H1 (cell line): ENCODE measurements around the gene MAP3K10. TPM values are rescaled to one million over a fixed set of nuclear protein-coding genes. Genes with fewer than 3 reads are reported as not detected.

ENCODE experiments used
- CTCF ChIA-PET: fragments of 300-600 bp; sonication (Branson Sonifier 250); formaldehyde crosslinking; loops from one replicate; lab custom pipeline; 2021; ENCODE audit not compliant: partially characterized antibody; lab: Charles Lee
- POLR2A ChIA-PET: fragments of 300-600 bp; sonication (Branson Sonifier 250); formaldehyde crosslinking; loops from one replicate; lab custom pipeline; 2021; ENCODE audit warnings: inconsistent platforms; ENCODE audit not compliant: partially characterized antibody; lab: Charles Lee
- DNase-seq, 2 experiments: peaks; one replicate each; pipeline versions ENCODE4 v3.0.0 to v3.0.0-alpha.2; 2010 to 2022; ENCODE audit warnings: low spot score in 2 of 2, low read depth in 1 of 2, mixed read lengths in 1 of 2
- FAIRE-seq: peaks from 2 replicates; lab custom pipeline; 2011; peaks lifted over from hg19 to GRCh38; lab: Jason Lieb, UNC
- H2AFZ ChIP-seq: 2 replicates; pipeline ENCODE4 v1.8.1; 2012; ENCODE audit warnings: low read length, inconsistent platforms
- H2AK5ac ChIP-seq: 2 replicates; pipeline ENCODE4 v1.6.1; 2013; ENCODE audit warnings: low read depth, low read length
- H2BK120ac ChIP-seq: replicated peaks from 2 replicates; pipeline ENCODE3; 2013; ENCODE audit warnings: low read depth, low read length, inconsistent platforms
- H2BK12ac ChIP-seq: 2 replicates; pipeline ENCODE4 v1.6.1; 2013; ENCODE audit warnings: low read depth, low read length
- H2BK15ac ChIP-seq: 2 replicates; pipeline ENCODE4 v1.6.1; 2013; ENCODE audit warnings: low read length
- H2BK20ac ChIP-seq: 2 replicates; pipeline ENCODE4 v1.6.1; 2013; ENCODE audit warnings: low read length
- H2BK5ac ChIP-seq: 2 replicates; pipeline ENCODE4 v1.6.1; 2013; ENCODE audit warnings: low read depth, low read length
- H3K14ac ChIP-seq: 2 replicates; pipeline ENCODE4 v1.6.1; 2013; ENCODE audit warnings: inconsistent platforms; ENCODE audit not compliant: insufficient read length
- H3K18ac ChIP-seq: 2 replicates; pipeline ENCODE4 v1.6.1; 2013; ENCODE audit warnings: low read length; ENCODE audit errors: extremely low read depth
- H3K23ac ChIP-seq: 2 replicates; pipeline ENCODE4 v1.6.1; 2013; ENCODE audit warnings: inconsistent platforms; ENCODE audit not compliant: insufficient read length
- H3K23me2 ChIP-seq: 2 replicates; pipeline ENCODE4 v1.6.1; 2013; ENCODE audit warnings: low read depth, low read length
- H3K27ac ChIP-seq: 2 replicates; pipeline ENCODE4 v1.6.1; 2011; ENCODE audit warnings: low read depth, low read length, inconsistent platforms
- H3K27me3 ChIP-seq, 4 experiments: replicated peaks in 1 of 4; 1 replicate in 1 of 4; 2 replicates in 3 of 4; pipeline versions ENCODE4 v1.6.1 to v1.8.1; 2011 to 2013; ENCODE audit warnings: low read length in 3 of 4, mild to moderate bottlenecking in 3 of 4, inconsistent platforms in 2 of 4, mixed read lengths in 2 of 4, moderate library complexity in 1 of 4; ENCODE audit not compliant: control insufficient read depth in 3 of 4, insufficient read depth in 3 of 4; ENCODE audit errors: extremely low read depth in 1 of 4
- H3K36me3 ChIP-seq, 4 experiments: 2 replicates each; pipeline versions ENCODE4 v1.6.1 to v1.8.1; 2011 to 2013; ENCODE audit warnings: mild to moderate bottlenecking in 4 of 4, low read length in 3 of 4, moderate library complexity in 2 of 4, control low read depth in 1 of 4, inconsistent platforms in 1 of 4; ENCODE audit not compliant: insufficient read depth in 4 of 4, control insufficient read depth in 2 of 4
- H3K4ac ChIP-seq: replicated peaks from 2 replicates; pipeline ENCODE3; 2013; ENCODE audit warnings: low read length, low read depth, mixed read lengths, inconsistent platforms; ENCODE audit not compliant: insufficient read length
- H3K4me1 ChIP-seq, 4 experiments: replicated peaks in 1 of 4; 1 replicate in 1 of 4; 2 replicates in 3 of 4; pipeline versions ENCODE4 v1.6.1 to v1.8.1; 2011 to 2013; ENCODE audit warnings: low read length in 3 of 4, inconsistent platforms in 2 of 4, mixed read lengths in 1 of 4; ENCODE audit not compliant: insufficient read depth in 4 of 4, control insufficient read depth in 3 of 4
- H3K4me2 ChIP-seq, 2 experiments: 2 replicates each; pipeline versions ENCODE4 v1.6.1 to v1.8.1; 2011 to 2013; ENCODE audit warnings: low read depth in 2 of 2, low read length in 2 of 2, control low read depth in 1 of 2, inconsistent platforms in 1 of 2, mild to moderate bottlenecking in 1 of 2; ENCODE audit not compliant: insufficient read depth in 1 of 2
- H3K4me3 ChIP-seq, 4 experiments: fragments of 200-600, 300-600 bp in 1 of 4; sonication (generic), shearing (Covaris generic), sonication (Bioruptor Twin) in 1 of 4; 2 replicates each; pipeline versions ENCODE4 v1.5.1 to v1.8.1; 2011 to 2016; ENCODE audit warnings: low read length in 4 of 4, low read depth in 3 of 4, control low read depth in 2 of 4, inconsistent platforms in 2 of 4, mild to moderate bottlenecking in 2 of 4, mixed read lengths in 1 of 4, moderate library complexity in 1 of 4; ENCODE audit not compliant: insufficient read depth in 2 of 4; ENCODE audit errors: extremely low read depth in 1 of 4
- H3K56ac ChIP-seq: replicated peaks from 2 replicates; pipeline ENCODE3; 2013; ENCODE audit warnings: low read depth, mild to moderate bottlenecking, mixed read lengths, low read length, inconsistent platforms; ENCODE audit not compliant: insufficient read length
- H3K79me1 ChIP-seq: 2 replicates; pipeline ENCODE4 v1.6.1; 2013; ENCODE audit warnings: low read depth, low read length, control low read depth
- H3K79me2 ChIP-seq, 2 experiments: 2 replicates each; pipeline versions ENCODE4 v1.6.1 to v1.8.1; 2012 to 2013; ENCODE audit warnings: low read length in 2 of 2, mild to moderate bottlenecking in 2 of 2, inconsistent platforms in 1 of 2; ENCODE audit not compliant: insufficient read depth in 2 of 2, control insufficient read depth in 1 of 2
- H3K9ac ChIP-seq, 4 experiments: replicated peaks in 1 of 4; 1 replicate in 1 of 4; 2 replicates in 3 of 4; pipeline versions ENCODE4 v1.6.1 to v1.8.1; 2011 to 2013; ENCODE audit warnings: low read depth in 3 of 4, low read length in 3 of 4, control low read depth in 2 of 4, mild to moderate bottlenecking in 2 of 4, moderate library complexity in 2 of 4, inconsistent platforms in 1 of 4; ENCODE audit errors: extremely low read depth in 1 of 4
- H3K9me3 ChIP-seq, 2 experiments: 2 replicates each; pipeline versions ENCODE4 v1.6.1 to v1.8.1; 2012 to 2013; ENCODE audit warnings: mild to moderate bottlenecking in 2 of 2, moderate library complexity in 2 of 2, control low read depth in 1 of 2, inconsistent platforms in 1 of 2, low read depth in 1 of 2, low read length in 1 of 2, mixed read lengths in 1 of 2; ENCODE audit not compliant: insufficient read depth in 2 of 2
- H4K20me1 ChIP-seq, 2 experiments: replicated peaks in 1 of 2; 2 replicates each; pipeline versions ENCODE3 to v1.8.1; 2011 to 2013; ENCODE audit warnings: inconsistent platforms in 2 of 2, low read length in 2 of 2, mild to moderate bottlenecking in 1 of 2; ENCODE audit not compliant: insufficient read depth in 2 of 2, control insufficient read depth in 1 of 2
- H4K5ac ChIP-seq: 2 replicates; pipeline ENCODE4 v1.6.1; 2013; ENCODE audit warnings: low read length, low read depth, mixed read lengths, inconsistent platforms; ENCODE audit not compliant: insufficient read length
- H4K8ac ChIP-seq: 2 replicates; pipeline ENCODE4 v1.8.0; 2013; ENCODE audit warnings: mild to moderate bottlenecking, moderate library complexity, low read length, inconsistent platforms; ENCODE audit not compliant: insufficient read depth; ENCODE audit errors: extremely low read depth
- H4K91ac ChIP-seq: replicated peaks from 2 replicates; pipeline ENCODE3; 2013; ENCODE audit warnings: low read length, mixed read lengths, inconsistent platforms; ENCODE audit not compliant: insufficient read length
- ATF2 ChIP-seq: IDR thresholded peaks from 2 replicates; pipeline ENCODE4 v1.6.1; 2012; ENCODE audit warnings: low read length, inconsistent platforms
- CBX8 ChIP-seq: fragments of 300-800, 300-1000 bp; sonication (generic); IDR thresholded peaks from 2 replicates; pipeline ENCODE4 v1.7.1; 2016; ENCODE audit warnings: low read depth, low read length, borderline replicate concordance
- CEBPB ChIP-seq: IDR thresholded peaks from 2 replicates; pipeline ENCODE4 v1.6.1; 2012; ENCODE audit warnings: low read depth, low read length
- CHD1 ChIP-seq: IDR thresholded peaks from 2 replicates; pipeline ENCODE4 v1.6.1; 2012; ENCODE audit warnings: low read depth, low read length, improper control_type of control experiment
- E2F6 ChIP-seq: IDR thresholded peaks from 2 replicates; pipeline ENCODE4 v1.6.1; 2012; ENCODE audit warnings: inconsistent platforms
- EGR1 ChIP-seq: IDR thresholded peaks from 2 replicates; pipeline ENCODE4 v1.6.1; 2011; ENCODE audit warnings: low read depth, low read length, borderline replicate concordance
- EP300 ChIP-seq, 2 experiments: IDR thresholded peaks; 1 replicate in 1 of 2; 2 replicates in 1 of 2; pipeline ENCODE4 v1.6.1; 2011 to 2012; ENCODE audit warnings: low read depth in 2 of 2, low read length in 2 of 2, mild to moderate bottlenecking in 2 of 2, borderline replicate concordance in 1 of 2, inconsistent platforms in 1 of 2, moderate library complexity in 1 of 2
- EZH2 ChIP-seq: fragments of 200-600 bp; sonication (generic); IDR thresholded peaks from 2 replicates; pipeline ENCODE4 v1.7.1; 2012; ENCODE audit warnings: low read depth, mild to moderate bottlenecking, moderate library complexity, low read length, inconsistent platforms; ENCODE audit not compliant: severe bottlenecking
- GABPA ChIP-seq: IDR thresholded peaks from 2 replicates; pipeline ENCODE4 v1.6.1; 2011; ENCODE audit warnings: mild to moderate bottlenecking, low read length, moderate library complexity, borderline replicate concordance; ENCODE audit not compliant: insufficient read depth
- HDAC2 ChIP-seq, 2 experiments: fragments of 300-600 bp in 1 of 2; sonication (generic) in 1 of 2; IDR thresholded peaks; 2 replicates each; pipeline ENCODE4 v1.6.1; 2011 to 2012; ENCODE audit warnings: low read depth in 2 of 2, low read length in 2 of 2, mild to moderate bottlenecking in 2 of 2, moderate library complexity in 2 of 2, borderline replicate concordance in 1 of 2, inconsistent platforms in 1 of 2
- JUN ChIP-seq: IDR thresholded peaks from 2 replicates; pipeline ENCODE4 v1.6.1; 2011; ENCODE audit warnings: low read depth, mild to moderate bottlenecking, improper control_type of control experiment, low read length
- SIRT6 ChIP-seq: IDR thresholded peaks from one replicate; pipeline ENCODE4 v1.7.1; 2012; ENCODE audit warnings: low read length, inconsistent platforms
- WGBS, 2 experiments: shearing (Covaris generic) in 1 of 2; methylation state at CpG; one replicate each; pipeline versions ENCODE4 v1.1.6 to v1.1.7; 2013 to 2015; ENCODE audit warnings: low lambda C conversion rate in 2 of 2, mixed read lengths in 2 of 2, inconsistent platforms in 1 of 2, low coverage in 1 of 2, missing lambda C conversion rate in 1 of 2; ENCODE audit not compliant: insufficient replicate concordance in 2 of 2, insufficient coverage in 1 of 2, insufficient read length in 1 of 2; ENCODE audit errors: extremely low coverage in 1 of 2, missing lambda C conversion rate in 1 of 2; 5-methylcytosine and 5-hydroxymethylcytosine counted together
- polyA plus RNA-seq, 7 experiments: library from polyadenylated mRNA; depleted of rRNA in 3 of 7; stranded (reverse) in 5 of 7; unstranded in 2 of 7; fragments of >200 nt in 5 of 7; fragments of 200-250 nt in 2 of 7; gene quantifications; 1 replicate in 5 of 7; 2 replicates in 1 of 7; 4 replicates in 1 of 7; pipeline versions ENCODE4 v1.2.1 to v1.2.3, GENCODE V29; 2011 to 2013; ENCODE audit warnings: missing spikeins in 2 of 7, mixed read lengths in 2 of 7
- total RNA-seq: library from RNA; stranded (reverse); fragmentation: NEBNext Ultra II Directional; extraction: Animal tissue kit (Norgen Biotek cat#: 25700); gene quantifications from 2 replicates; pipeline ENCODE4 v1.2.1, GENCODE V29; 2021

MAP3K10 gene
- total and polyA plus RNA-seq, 2 of the 8 experiments (the other 6 are each of a cell fraction or from before 2014, with no cell fraction given): 4.9 to 15.9 TPM

- DNase-seq (peak in 1 of 2 experiments; percentile 8), FAIRE-seq (no peak)
- Histone ChIP-seq H3K18ac (no peak overlapping the region), H4K91ac (no peak overlapping the region), H3K79me2 (no peaks in the 10 kb centered on the region), H3K4ac (no peak overlapping the region), H2BK12ac (no peak overlapping the region), H2AK5ac (no peak overlapping the region), H3K27me3 (no peaks in the 10 kb centered on the region), H2AFZ (no peak overlapping the region), H4K20me1 (no peaks in the 10 kb centered on the region), H3K56ac (no peak overlapping the region), H3K23me2 (no peaks in the 10 kb centered on the region), H2BK15ac (no peak overlapping the region), H2BK120ac (no peak overlapping the region), H3K4me3 (no peak overlapping the region), H3K36me3 (no peaks in the 10 kb centered on the region), H3K23ac (no peak overlapping the region), H3K79me1 (no peaks in the 10 kb centered on the region), H3K9me3 (no peaks in the 10 kb centered on the region), H3K27ac (no peak overlapping the region), H3K4me1 (no peaks in the 10 kb centered on the region), H3K9ac (no peak overlapping the region), H3K4me2 (no peak overlapping the region), H2BK5ac (no peak overlapping the region), H4K8ac (no peak overlapping the region), H3K14ac (no peak overlapping the region), H4K5ac (no peak overlapping the region), H2BK20ac (no peak overlapping the region)
- ChIA-PET CTCF (no interaction called here), POLR2A (no interaction called here)
- WGBS, 2 experiments: 90% methylated on average over 3 of the region's 3 CpGs; no CpG with 5 or more reads in 1 of the 2 experiments
- no peak for TF ChIP-seq GABPA
- no peak for TF ChIP-seq JUN
- no peak for TF ChIP-seq HDAC2 (IDR thresholded peaks at IDR 0.05; ENCODE audit: borderline replicate concordance in 1 of 2, low read depth in 2 of 2, low read length in 2 of 2)
- TF ChIP-seq EGR1: no peak
- TF ChIP-seq CEBPB: no peak
- TF ChIP-seq EP300 (IDR thresholded peaks at IDR 0.05; ENCODE audit: borderline replicate concordance in 1 of 2, low read depth in 2 of 2, low read length in 2 of 2): no peak
- no peak for TF ChIP-seq E2F6
- no peak for TF ChIP-seq EZH2
- TF ChIP-seq CHD1: no peak
- TF ChIP-seq SIRT6: no peak
- no peak for TF ChIP-seq CBX8
- no peak for TF ChIP-seq ATF2
Observed at GRCh38 chr19:40149501-40149900, 41.7 kb upstream of the MAP3K10 start.
